ENCODE measurements around the gene UPK2. TPM values are rescaled to one million over a fixed set of nuclear protein-coding genes. Genes with fewer than 3 reads are reported as not detected.

Gene UPK2
- polyA plus RNA-seq, 3 donors, result 3.5 to 6.0 (median 5.9) TPM

Other genes starting within 250 kb of the UPK2 start
- 100 to 1,000 TPM; 128 to 145 (median 132) TPM for gene DDX6, start 165.1 kb upstream of the UPK2 start, polyA plus RNA-seq (ENCODE audit: insufficient read length in 3 of 3)
- gene CXCR5, start 72.4 kb upstream of the UPK2 start, polyA plus RNA-seq (ENCODE audit: insufficient read length in 3 of 3), result not detected
- 10 to 100 TPM; 23.8 to 35.7 (median 33.5) TPM for gene BCL9L, start 30.4 kb upstream of the UPK2 start, polyA plus RNA-seq (ENCODE audit: insufficient read length in 3 of 3)
- gene FOXR1, start 15.5 kb downstream of the UPK2 start, polyA plus RNA-seq (ENCODE audit: insufficient read length in 3 of 3), result under 1 TPM in 1 of 3 donors, not detected in 2; 0.14 TPM
- 10 to 100 TPM; 17.2 to 46.3 (median 22.0) TPM for gene CENATAC, start 41.8 kb downstream of the UPK2 start, polyA plus RNA-seq (ENCODE audit: insufficient read length in 3 of 3)
- gene RPS25, start 62.0 kb downstream of the UPK2 start, polyA plus RNA-seq (ENCODE audit: insufficient read length in 3 of 3), result 1,000 to 10,000 TPM; 1,021 to 1,242 (median 1,207) TPM
- 100 to 1,000 TPM in 2 of 3 donors, 10 to 100 TPM in 1; 91.1 to 115 (median 102) TPM for gene TRAPPC4, start 62.5 kb downstream of the UPK2 start, polyA plus RNA-seq (ENCODE audit: insufficient read length in 3 of 3)
- 100 to 1,000 TPM in 2 of 3 donors, 10 to 100 TPM in 1; 95.1 to 108 (median 103) TPM for gene SLC37A4, start 74.6 kb downstream of the UPK2 start, polyA plus RNA-seq (ENCODE audit: insufficient read length in 3 of 3)
- 100 to 1,000 TPM; 119 to 133 (median 120) TPM for gene HYOU1, start 100.9 kb downstream of the UPK2 start, polyA plus RNA-seq (ENCODE audit: insufficient read length in 3 of 3)
- gene VPS11, start 111.5 kb downstream of the UPK2 start, polyA plus RNA-seq (ENCODE audit: insufficient read length in 3 of 3), result 10 to 100 TPM; 49.5 to 62.6 (median 53.6) TPM
- 10 to 100 TPM; 27.2 to 30.9 (median 30.0) TPM for gene HMBS, start 128.6 kb downstream of the UPK2 start, polyA plus RNA-seq (ENCODE audit: insufficient read length in 3 of 3)
- gene DPAGT1, start 145.6 kb downstream of the UPK2 start, polyA plus RNA-seq (ENCODE audit: insufficient read length in 3 of 3), result 10 to 100 TPM; 58.1 to 59.4 (median 58.1) TPM
- 10 to 100 TPM in 2 of 3 donors, 1 to 10 TPM in 1; 8.7 to 11.0 (median 10.8) TPM for gene C2CD2L, start 151.0 kb downstream of the UPK2 start, polyA plus RNA-seq (ENCODE audit: insufficient read length in 3 of 3)
- 10 to 100 TPM; 28.2 to 42.9 (median 29.1) TPM for gene HINFP, start 165.3 kb downstream of the UPK2 start, polyA plus RNA-seq (ENCODE audit: insufficient read length in 3 of 3)
- gene ABCG4, start 192.8 kb downstream of the UPK2 start, polyA plus RNA-seq (ENCODE audit: insufficient read length in 3 of 3), result 1 to 10 TPM in 2 of 3 donors, under 1 TPM in 1; 0.72 to 1.2 (median 1.1) TPM
- gene NLRX1, start 212.4 kb downstream of the UPK2 start, polyA plus RNA-seq (ENCODE audit: insufficient read length in 3 of 3), result 10 to 100 TPM in 2 of 3 donors, 1 to 10 TPM in 1; 8.9 to 15.1 (median 12.0) TPM
- 10 to 100 TPM; 14.6 to 20.6 (median 17.1) TPM for gene NHERF4, start 229.2 kb downstream of the UPK2 start, polyA plus RNA-seq (ENCODE audit: insufficient read length in 3 of 3)

Data from renal cortex interstitium (tissue), 3 donors.